SK-N-SH (cell line): Measurements from ENCODE around the gene SLC25A33. TPM values are rescaled to one million over a fixed set of nuclear protein-coding genes. Genes with fewer than 3 reads are reported as not detected.
"Not testable (repeated sequence)": the region's sequence is repeated elsewhere in the genome, so short reads cannot be mapped to it uniquely, and the experiment has no call there.

Source experiments
- CTCF ChIA-PET: fragments of 300-600, 350-600 bp; formaldehyde crosslinking; extraction: SDS; loops from one replicate; lab custom pipeline; 2021; lab: Yijun Ruan, JAX
- POLR2A ChIA-PET: fragments of 350-600 bp; sonication (Branson Sonifier 250); formaldehyde crosslinking; extraction: SDS; loops from one replicate; lab custom pipeline; 2020; ENCODE audit warnings: antibody characterized with exemption, inconsistent platforms; lab: Yijun Ruan, JAX
- DNase-seq: peaks from one replicate; pipeline ENCODE4 v3.0.0; 2012
- H2AFZ ChIP-seq: fragments of 200-600 bp; sonication (generic); 2 replicates; pipeline ENCODE4 v1.8.1; 2016; ENCODE audit warnings: antibody characterized with exemption, mild to moderate bottlenecking, low read depth
- H3F3A ChIP-seq: fragments of 200-600 bp; sonication (generic); replicated peaks from 2 replicates; pipeline ENCODE3; 2016; ENCODE audit warnings: antibody characterized with exemption, mild to moderate bottlenecking; ENCODE audit not compliant: insufficient read depth
- H3K27ac ChIP-seq, 2 experiments: fragments of 200-500 bp in 1 of 2; fragments of 200-600 bp in 1 of 2; sonication (Bioruptor generic) in 1 of 2; sonication (generic), shearing (Covaris generic) in 1 of 2; 2 replicates each; pipeline versions ENCODE4 v1.5.1 to v1.6.1; 2014 to 2016; ENCODE audit warnings: low read depth in 2 of 2, inconsistent platforms in 1 of 2, low read length in 1 of 2, mild to moderate bottlenecking in 1 of 2, mixed read lengths in 1 of 2
- H3K27me3 ChIP-seq: fragments of 200-600 bp; sonication (generic), shearing (Covaris generic); 2 replicates; pipeline ENCODE4 v1.6.1; 2016; ENCODE audit warnings: mixed run types; ENCODE audit not compliant: insufficient read depth
- H3K36me3 ChIP-seq, 2 experiments: fragments of 200-500 bp in 1 of 2; fragments of 200-600 bp in 1 of 2; sonication (Bioruptor generic) in 1 of 2; sonication (generic) in 1 of 2; replicated peaks in 1 of 2; 2 replicates each; pipeline versions ENCODE3 to v1.5.1; 2014 to 2016; ENCODE audit warnings: low read length in 1 of 2, mild to moderate bottlenecking in 1 of 2; ENCODE audit not compliant: insufficient read depth in 2 of 2, control insufficient read depth in 1 of 2
- H3K4me1 ChIP-seq, 2 experiments: fragments of 200-500 bp in 1 of 2; fragments of 200-600 bp in 1 of 2; sonication (Bioruptor generic) in 1 of 2; sonication (generic), shearing (Covaris generic) in 1 of 2; 2 replicates each; pipeline versions ENCODE4 v1.5.1 to v1.6.1; 2014 to 2016; ENCODE audit warnings: low read depth in 1 of 2, low read length in 1 of 2, mixed run types in 1 of 2; ENCODE audit not compliant: insufficient read depth in 2 of 2, control insufficient read depth in 1 of 2
- H3K4me2 ChIP-seq: fragments of 200-600 bp; sonication (generic), shearing (Covaris generic); 2 replicates; pipeline ENCODE4 v1.6.1; 2017; ENCODE audit warnings: mixed run types
- H3K4me3 ChIP-seq, 2 experiments: fragments of 200-500 bp in 1 of 2; fragments of 200-600 bp in 1 of 2; sonication (Bioruptor generic) in 1 of 2; sonication (generic), shearing (Covaris generic) in 1 of 2; 2 replicates each; pipeline versions ENCODE4 v1.5.1 to v1.8.1; 2014 to 2016; ENCODE audit warnings: low read depth in 2 of 2, inconsistent platforms in 1 of 2, low read length in 1 of 2, mild to moderate bottlenecking in 1 of 2, mixed read lengths in 1 of 2, moderate library complexity in 1 of 2
- H3K79me2 ChIP-seq: fragments of 200-600 bp; sonication (generic); 2 replicates; pipeline ENCODE4 v1.8.1; 2017; ENCODE audit warnings: mild to moderate bottlenecking; ENCODE audit not compliant: insufficient read depth
- H3K9ac ChIP-seq: fragments of 200-600 bp; sonication (generic); 2 replicates; pipeline ENCODE4 v1.6.1; 2017; ENCODE audit warnings: mixed run types
- H3K9me2 ChIP-seq: fragments of 200-600 bp; sonication (generic); 2 replicates; pipeline ENCODE4 v1.6.1; 2017; ENCODE audit warnings: mixed run types
- H3K9me3 ChIP-seq: fragments of 200-600 bp; sonication (generic); 2 replicates; pipeline ENCODE4 v1.6.1; 2017; ENCODE audit warnings: mixed run types, mild to moderate bottlenecking, moderate library complexity
- H4K20me1 ChIP-seq: fragments of 200-600 bp; sonication (generic); 2 replicates; pipeline ENCODE4 v1.6.1; 2017; ENCODE audit warnings: mild to moderate bottlenecking, mixed run types; ENCODE audit not compliant: insufficient read depth
- NFIC ChIP-seq: IDR thresholded peaks from 2 replicates; pipeline ENCODE4 v1.4.0; 2012; ENCODE audit warnings: borderline replicate concordance
- RFX5 ChIP-seq: IDR thresholded peaks from 2 replicates; pipeline ENCODE4 v1.6.1; 2012; ENCODE audit warnings: mild to moderate bottlenecking, improper control_type of control experiment, low read length
- TCF12 ChIP-seq: IDR thresholded peaks from 2 replicates; pipeline ENCODE4 v1.4.0; 2012
- WGBS: methylation state at CpG from one replicate; pipeline ENCODE4 v1.1.6; 2017; ENCODE audit warnings: low lambda C conversion rate; 5-methylcytosine and 5-hydroxymethylcytosine counted together
- polyA plus RNA-seq, 3 experiments: library from polyadenylated mRNA; depleted of rRNA; stranded (reverse); fragments of >200 nt; gene quantifications; 2 replicates each; pipeline ENCODE4 v1.2.3, GENCODE V29; 2012
- TF ChIP-seq, protein P1 (sequence below): IDR thresholded peaks from 2 replicates; pipeline ENCODE4 v1.4.0; 2012; ENCODE audit warnings: low read depth
- TF ChIP-seq, protein P2 (sequence below): fragments of 150-350 bp; IDR thresholded peaks from 2 replicates; pipeline ENCODE4 v1.6.1; 2017; ENCODE audit warnings: antibody characterized with exemption, low read length, low read depth, borderline replicate concordance

Gene SLC25A33
- polyA plus RNA-seq, 1 of the 3 experiments (the other 2 are of a cell fraction) = 4.8 TPM

DNA sequence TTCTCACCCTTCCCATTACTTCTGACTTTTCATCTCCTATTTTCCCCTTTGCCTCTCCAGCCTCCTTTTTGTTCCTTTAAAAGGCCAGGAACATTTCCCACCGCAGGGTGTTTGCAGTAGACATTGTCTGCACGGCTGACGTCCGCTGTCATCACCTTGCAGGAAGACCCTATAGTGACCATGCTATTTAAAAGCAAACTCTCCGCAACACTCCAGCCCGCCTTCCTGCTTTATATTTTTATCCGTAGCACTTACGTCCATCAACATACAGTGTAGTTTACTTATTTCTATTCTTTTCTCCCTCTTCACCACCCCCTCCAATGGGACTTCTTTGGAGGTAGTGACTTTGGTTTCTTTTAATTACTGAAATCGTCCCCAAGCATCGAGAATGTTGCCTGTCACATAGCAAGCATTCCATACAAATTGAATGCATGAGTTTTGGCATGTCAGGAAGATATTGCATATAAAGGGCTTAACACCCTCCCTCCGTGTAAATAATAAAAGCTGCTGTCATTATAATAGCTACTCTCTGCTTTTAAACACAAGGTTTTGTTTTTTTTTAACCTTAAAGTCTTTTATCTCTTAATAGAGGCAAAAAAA lies 19.8 kb downstream of the SLC25A33 start (continued):
- TF ChIP-seq, protein P1, sequence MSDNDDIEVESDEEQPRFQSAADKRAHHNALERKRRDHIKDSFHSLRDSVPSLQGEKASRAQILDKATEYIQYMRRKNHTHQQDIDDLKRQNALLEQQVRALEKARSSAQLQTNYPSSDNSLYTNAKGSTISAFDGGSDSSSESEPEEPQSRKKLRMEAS = no peak

DNA sequence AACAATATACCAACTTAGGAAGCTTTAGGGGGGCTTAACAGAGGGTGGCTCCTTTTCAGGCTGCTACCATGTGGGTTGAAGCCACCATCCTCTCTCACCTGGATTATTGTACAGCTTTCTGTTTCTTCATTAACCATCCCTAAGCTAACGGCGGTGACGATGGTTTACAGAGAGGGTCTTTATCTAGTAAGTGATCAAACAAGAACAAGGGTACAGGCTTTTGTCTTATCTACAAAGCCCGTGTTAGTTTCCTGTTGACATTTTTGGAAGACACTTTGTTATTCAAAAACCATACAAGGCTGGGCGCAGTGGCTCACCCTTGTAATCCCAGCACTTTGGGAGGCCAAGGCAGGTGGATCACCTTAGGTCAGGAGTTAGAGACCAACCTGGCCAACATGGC lies 20.4 kb downstream of the SLC25A33 start:
- H3K36me3 ChIP-seq = peaks cover 5 to 19% of the 10 kb centered on the region in 2 experiments
- H4K20me1 ChIP-seq = 0 out of 2 replicates have a peak, but pooled peaks cover 5% of the 10 kb centered on the region
- H3K9me2 ChIP-seq = no peaks in the 10 kb centered on the region
- H3K4me1 ChIP-seq = peaks cover 0 to 11% of the 10 kb centered on the region in 2 experiments; a peak in 2 of 4 replicates
- H3K27me3 ChIP-seq = no peaks in the 10 kb centered on the region
- WGBS = 89% methylated on average over 5 of the region's 5 CpGs
- H2AFZ ChIP-seq = no peak overlapping the region
- ChIA-PET CTCF (interaction anchor here (1.3 to 1.4 kb wide), 2 partner anchors 9 to 14 kb away, joined by 6 read pairs; no protein-coding TSS in a partner anchor), POLR2A (no interaction called here)
- H3K9ac ChIP-seq = no peak overlapping the region
- H3K9me3 ChIP-seq = no peaks in the 10 kb centered on the region
- H3K4me2 ChIP-seq = no peak overlapping the region
- no peak overlapping the region for H3K27ac ChIP-seq
- TF ChIP-seq, protein P2, sequence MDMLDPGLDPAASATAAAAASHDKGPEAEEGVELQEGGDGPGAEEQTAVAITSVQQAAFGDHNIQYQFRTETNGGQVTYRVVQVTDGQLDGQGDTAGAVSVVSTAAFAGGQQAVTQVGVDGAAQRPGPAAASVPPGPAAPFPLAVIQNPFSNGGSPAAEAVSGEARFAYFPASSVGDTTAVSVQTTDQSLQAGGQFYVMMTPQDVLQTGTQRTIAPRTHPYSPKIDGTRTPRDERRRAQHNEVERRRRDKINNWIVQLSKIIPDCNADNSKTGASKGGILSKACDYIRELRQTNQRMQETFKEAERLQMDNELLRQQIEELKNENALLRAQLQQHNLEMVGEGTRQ = no peak
- H3K4me3 ChIP-seq = no peak overlapping the region
- H3F3A ChIP-seq = peaks cover 14% of the 10 kb centered on the region
- H3K79me2 ChIP-seq = peaks cover 8% of the 10 kb centered on the region; the same call in 1 of the 2 replicates
- no peak for DNase-seq

DNA sequence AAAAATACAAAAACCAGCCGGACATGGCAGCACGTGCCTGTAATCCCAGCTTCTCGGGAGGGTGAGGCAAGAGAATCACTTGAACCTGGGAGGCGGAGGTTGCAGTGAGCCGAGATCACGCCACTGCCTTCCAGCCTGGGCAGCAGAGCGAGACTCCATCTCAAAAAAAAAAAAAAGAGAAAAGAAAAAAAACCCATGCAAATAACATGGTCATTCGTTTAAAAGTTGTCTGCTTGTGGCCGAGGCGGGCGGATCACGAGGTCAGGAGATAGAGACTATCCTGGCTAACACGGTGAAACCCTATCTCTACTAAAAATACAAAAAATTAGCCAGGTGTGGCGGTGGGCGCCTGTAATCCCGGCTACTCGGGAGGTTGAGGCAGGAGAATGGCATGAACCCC lies 20.8 kb downstream of the SLC25A33 start:
- H3K9me3 ChIP-seq, H4K20me1 ChIP-seq, H3K9ac ChIP-seq, H3K27me3 ChIP-seq, H3K4me1 ChIP-seq, H3K4me3 ChIP-seq, H3K4me2 ChIP-seq, H3K79me2 ChIP-seq, H3K9me2 ChIP-seq, DNase-seq, POLR2A ChIA-PET, H2AFZ ChIP-seq: not testable (repeated sequence)
- 92% methylated on average over 17 of the region's 17 CpGs for WGBS
- peaks cover 4 to 19% of the 10 kb centered on the region in 2 experiments for H3K36me3 ChIP-seq
- CTCF ChIA-PET = interaction anchor here (1.3 to 1.4 kb wide), 2 partner anchors 10 to 13 kb away, joined by 6 read pairs; no protein-coding TSS in a partner anchor
- peak overlapping the region in 1 of 2 experiments; percentile 86; a peak in 1 of 4 replicates for H3K27ac ChIP-seq
- H3F3A ChIP-seq = peaks cover 14% of the 10 kb centered on the region

DNA sequence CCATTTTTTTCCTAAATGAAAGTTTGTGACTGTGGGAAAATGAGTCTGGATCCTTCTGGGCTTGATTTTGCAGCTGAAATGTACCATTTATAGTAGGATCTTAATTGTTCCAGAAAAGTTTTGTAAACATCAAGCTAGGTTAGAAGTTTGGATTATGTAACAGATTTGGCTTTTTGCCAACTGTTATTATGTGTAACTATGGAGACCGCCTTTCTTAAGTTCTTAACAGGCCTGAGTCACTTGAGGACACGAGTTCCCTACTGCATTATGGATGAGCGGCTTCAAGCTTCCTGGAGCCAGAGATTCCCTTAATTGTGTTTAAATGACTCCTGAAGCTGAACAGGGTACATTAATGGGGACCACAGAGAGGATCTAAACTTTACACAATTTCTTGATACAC lies 22.2 kb downstream of the SLC25A33 start:
- ChIA-PET POLR2A (interaction anchor here (0.5 kb wide), 1 partner anchor 32 kb away, joined by 3 read pairs; no protein-coding TSS in a partner anchor), CTCF (no interaction called here)
- peaks cover 0 to 8% of the 10 kb centered on the region in 2 experiments; a peak in 2 of 4 replicates for H3K4me1 ChIP-seq
- peak overlapping the region; percentile 47 to 86 for H3K27ac ChIP-seq
- H3K4me3 ChIP-seq = no peak overlapping the region
- DNase-seq = peak; percentile 30
- no peaks in the 10 kb centered on the region for H3K9me3 ChIP-seq
- no peaks in the 10 kb centered on the region for H4K20me1 ChIP-seq
- H3K4me2 ChIP-seq = no peak overlapping the region
- WGBS = 22% methylated on average over 3 of the region's 3 CpGs
- H3K27me3 ChIP-seq = no peaks in the 10 kb centered on the region
- H3K9ac ChIP-seq = peak overlapping the region; percentile 28; the same call in 1 of the 2 replicates
- H2AFZ ChIP-seq = no peak overlapping the region
- no peaks in the 10 kb centered on the region for H3K9me2 ChIP-seq
- H3K79me2 ChIP-seq = peaks cover 8% of the 10 kb centered on the region; the same call in 1 of the 2 replicates
- H3K36me3 ChIP-seq = peaks cover 1 to 19% of the 10 kb centered on the region in 2 experiments
- no peak for TF ChIP-seq TCF12
- TF ChIP-seq NFIC = peak; percentile 83
- TF ChIP-seq RFX5 = no peak
- H3F3A ChIP-seq = peaks cover 14% of the 10 kb centered on the region
